HEK293 (cell line): Measurements from ENCODE around the gene ABR.

Experiments
- GFI1B ChIP-seq: fragments of 450-650 bp; formaldehyde crosslinking; IDR thresholded peaks from 2 replicates; pipeline ENCODE4 v1.5.1; 2016; ENCODE audit warnings: missing biosample characterization, missing genetic modification characterization
- ZBTB21 ChIP-seq: fragments of 450-650 bp; formaldehyde crosslinking; IDR thresholded peaks from 2 replicates; pipeline ENCODE4 v1.5.1; 2017; ENCODE audit warnings: missing biosample characterization, missing genetic modification characterization
- ZNF121 ChIP-seq: fragments of 450-650 bp; formaldehyde crosslinking; IDR thresholded peaks from 2 replicates; pipeline ENCODE4 v1.5.1; 2016; ENCODE audit warnings: missing biosample characterization, missing genetic modification characterization
- ZNF341 ChIP-seq: fragments of 450-650 bp; formaldehyde crosslinking; IDR thresholded peaks from 2 replicates; pipeline ENCODE4; 2016; ENCODE audit warnings: low read depth, missing biosample characterization, missing genetic modification characterization
- TF ChIP-seq, protein P1 (sequence below): fragments of 450-650 bp; formaldehyde crosslinking; IDR thresholded peaks from 2 replicates; pipeline ENCODE4 v1.5.1; 2016; ENCODE audit warnings: missing biosample characterization, missing genetic modification characterization

- TF ChIP-seq ZBTB21 (tag by site-specific recombination) (no peak), GFI1B (tag by site-specific recombination) (no peak), ZNF121 (no peak), ZNF341 (no peak)
- TF ChIP-seq, protein P1, sequence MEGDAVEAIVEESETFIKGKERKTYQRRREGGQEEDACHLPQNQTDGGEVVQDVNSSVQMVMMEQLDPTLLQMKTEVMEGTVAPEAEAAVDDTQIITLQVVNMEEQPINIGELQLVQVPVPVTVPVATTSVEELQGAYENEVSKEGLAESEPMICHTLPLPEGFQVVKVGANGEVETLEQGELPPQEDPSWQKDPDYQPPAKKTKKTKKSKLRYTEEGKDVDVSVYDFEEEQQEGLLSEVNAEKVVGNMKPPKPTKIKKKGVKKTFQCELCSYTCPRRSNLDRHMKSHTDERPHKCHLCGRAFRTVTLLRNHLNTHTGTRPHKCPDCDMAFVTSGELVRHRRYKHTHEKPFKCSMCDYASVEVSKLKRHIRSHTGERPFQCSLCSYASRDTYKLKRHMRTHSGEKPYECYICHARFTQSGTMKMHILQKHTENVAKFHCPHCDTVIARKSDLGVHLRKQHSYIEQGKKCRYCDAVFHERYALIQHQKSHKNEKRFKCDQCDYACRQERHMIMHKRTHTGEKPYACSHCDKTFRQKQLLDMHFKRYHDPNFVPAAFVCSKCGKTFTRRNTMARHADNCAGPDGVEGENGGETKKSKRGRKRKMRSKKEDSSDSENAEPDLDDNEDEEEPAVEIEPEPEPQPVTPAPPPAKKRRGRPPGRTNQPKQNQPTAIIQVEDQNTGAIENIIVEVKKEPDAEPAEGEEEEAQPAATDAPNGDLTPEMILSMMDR (tag by site-specific recombination): no peak
Observed at GRCh38 chr17:988561-988960, 191.2 kb downstream of the ABR start.
